Choroid plexus epithelial cell (primary cell): ENCODE data around the gene RAP1B.
"Not testable (repeated sequence)": the region's sequence is repeated elsewhere in the genome, so short reads cannot be mapped to it uniquely, and the experiment has no call there.

Experiments used
- DNase-seq: peaks from one replicate; pipeline ENCODE4 v3.0.0-alpha.2; 2010; ENCODE audit warnings: low read depth
- H3K4me3 ChIP-seq: 2 replicates; pipeline ENCODE4 v1.5.1; 2011; ENCODE audit warnings: low read depth, mild to moderate bottlenecking, control low read depth, low read length, moderate library complexity
- TF ChIP-seq, protein P1 (sequence below): conservative IDR thresholded peaks from 2 replicates; pipeline ENCODE4 v1.5.1; 2011; ENCODE audit warnings: low read depth, mild to moderate bottlenecking, control low read depth, inconsistent platforms, low read length, moderate library complexity

Gene RAP1B

DNA sequence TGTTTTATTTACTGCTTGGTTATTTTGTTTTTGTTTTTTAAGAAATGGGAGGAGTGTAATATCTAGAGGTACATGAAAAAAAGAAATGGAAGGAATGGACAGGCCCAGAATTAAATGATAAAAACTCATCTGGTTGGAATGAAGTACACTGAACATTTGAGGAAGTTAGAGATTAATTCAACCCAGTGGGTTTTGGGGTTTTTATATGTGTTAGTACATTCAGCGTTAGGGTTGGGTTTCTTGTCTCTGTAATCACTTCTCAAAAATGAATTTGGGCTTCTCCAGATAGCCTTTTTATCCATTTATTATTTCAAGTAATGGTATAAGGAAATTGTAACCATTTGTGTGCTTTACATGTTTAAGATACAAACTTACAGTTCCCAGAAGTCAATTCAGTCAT lies 56.6 kb downstream of the RAP1B start:
- H3K4me3 ChIP-seq = no peak overlapping the region
- DNase-seq = no peak
- TF ChIP-seq, protein P1, sequence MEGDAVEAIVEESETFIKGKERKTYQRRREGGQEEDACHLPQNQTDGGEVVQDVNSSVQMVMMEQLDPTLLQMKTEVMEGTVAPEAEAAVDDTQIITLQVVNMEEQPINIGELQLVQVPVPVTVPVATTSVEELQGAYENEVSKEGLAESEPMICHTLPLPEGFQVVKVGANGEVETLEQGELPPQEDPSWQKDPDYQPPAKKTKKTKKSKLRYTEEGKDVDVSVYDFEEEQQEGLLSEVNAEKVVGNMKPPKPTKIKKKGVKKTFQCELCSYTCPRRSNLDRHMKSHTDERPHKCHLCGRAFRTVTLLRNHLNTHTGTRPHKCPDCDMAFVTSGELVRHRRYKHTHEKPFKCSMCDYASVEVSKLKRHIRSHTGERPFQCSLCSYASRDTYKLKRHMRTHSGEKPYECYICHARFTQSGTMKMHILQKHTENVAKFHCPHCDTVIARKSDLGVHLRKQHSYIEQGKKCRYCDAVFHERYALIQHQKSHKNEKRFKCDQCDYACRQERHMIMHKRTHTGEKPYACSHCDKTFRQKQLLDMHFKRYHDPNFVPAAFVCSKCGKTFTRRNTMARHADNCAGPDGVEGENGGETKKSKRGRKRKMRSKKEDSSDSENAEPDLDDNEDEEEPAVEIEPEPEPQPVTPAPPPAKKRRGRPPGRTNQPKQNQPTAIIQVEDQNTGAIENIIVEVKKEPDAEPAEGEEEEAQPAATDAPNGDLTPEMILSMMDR = no peak

DNA sequence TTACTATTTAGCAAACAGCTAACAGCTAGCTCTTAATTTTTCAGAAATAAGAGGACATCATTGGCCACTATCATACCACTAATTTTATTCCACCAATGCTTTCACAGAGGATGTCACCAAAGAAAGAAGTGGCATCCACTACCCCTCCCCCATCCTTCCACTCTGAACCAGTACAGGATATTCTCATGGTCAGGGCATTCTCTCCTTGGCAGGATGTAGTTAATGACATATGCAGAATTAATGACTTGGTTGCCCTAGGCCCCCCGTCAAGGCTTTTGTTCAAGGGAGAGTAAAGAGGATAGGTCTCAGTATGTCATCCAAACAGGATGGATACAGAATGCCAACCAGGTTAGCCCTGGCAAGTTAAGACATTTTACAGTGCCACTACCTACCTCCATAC lies 57.2 kb downstream of the RAP1B start:
- TF ChIP-seq, protein P1 = no peak
- no peak overlapping the region for H3K4me3 ChIP-seq
- no peak for DNase-seq

DNA sequence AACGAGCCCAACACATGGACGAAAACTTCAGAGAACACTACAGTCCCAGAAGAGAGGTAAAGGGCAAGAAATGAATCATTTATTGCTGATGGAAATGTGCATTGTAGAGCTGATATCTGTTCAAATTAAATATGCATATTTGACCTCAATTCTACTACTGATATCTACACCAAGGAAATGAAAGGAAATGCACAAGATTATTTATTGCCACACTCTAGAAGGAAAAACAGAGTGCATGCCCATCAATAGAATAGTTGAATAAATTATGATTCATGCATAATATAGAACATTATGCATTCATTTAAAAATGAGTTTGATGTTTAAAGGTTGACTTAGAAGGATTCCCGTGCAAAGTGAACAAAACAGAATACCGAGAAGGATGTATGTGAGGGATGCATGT lies 60.5 kb downstream of the RAP1B start:
- H3K4me3 ChIP-seq = no peak overlapping the region
- TF ChIP-seq, protein P1 = no peak
- DNase-seq = no peak

GRCh38 chr12:68673788-68674187 lies 63.1 kb downstream of the RAP1B start:
- TF ChIP-seq, protein P1 = no peak
- DNase-seq = no peak
- no peak overlapping the region for H3K4me3 ChIP-seq

DNA sequence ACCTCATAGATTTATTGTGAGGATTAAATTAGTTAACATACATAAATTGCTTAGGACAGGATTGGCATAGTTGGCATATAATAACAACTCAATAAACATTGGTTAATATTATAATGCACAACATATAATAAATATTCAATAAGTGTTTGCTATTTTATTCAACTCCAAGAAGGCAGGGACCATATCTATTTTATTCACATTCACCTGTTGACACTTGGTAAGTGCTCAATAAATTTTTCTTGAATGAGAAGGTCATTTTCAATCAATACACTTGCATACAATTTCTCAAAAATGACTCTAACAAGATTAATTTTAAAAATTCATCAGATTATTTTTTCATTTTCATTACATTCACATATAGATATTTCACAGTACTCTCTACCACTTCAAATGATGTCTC lies 63.7 kb downstream of the RAP1B start:
- H3K4me3 ChIP-seq = no peak overlapping the region
- TF ChIP-seq, protein P1 = no peak
- DNase-seq = no peak

DNA sequence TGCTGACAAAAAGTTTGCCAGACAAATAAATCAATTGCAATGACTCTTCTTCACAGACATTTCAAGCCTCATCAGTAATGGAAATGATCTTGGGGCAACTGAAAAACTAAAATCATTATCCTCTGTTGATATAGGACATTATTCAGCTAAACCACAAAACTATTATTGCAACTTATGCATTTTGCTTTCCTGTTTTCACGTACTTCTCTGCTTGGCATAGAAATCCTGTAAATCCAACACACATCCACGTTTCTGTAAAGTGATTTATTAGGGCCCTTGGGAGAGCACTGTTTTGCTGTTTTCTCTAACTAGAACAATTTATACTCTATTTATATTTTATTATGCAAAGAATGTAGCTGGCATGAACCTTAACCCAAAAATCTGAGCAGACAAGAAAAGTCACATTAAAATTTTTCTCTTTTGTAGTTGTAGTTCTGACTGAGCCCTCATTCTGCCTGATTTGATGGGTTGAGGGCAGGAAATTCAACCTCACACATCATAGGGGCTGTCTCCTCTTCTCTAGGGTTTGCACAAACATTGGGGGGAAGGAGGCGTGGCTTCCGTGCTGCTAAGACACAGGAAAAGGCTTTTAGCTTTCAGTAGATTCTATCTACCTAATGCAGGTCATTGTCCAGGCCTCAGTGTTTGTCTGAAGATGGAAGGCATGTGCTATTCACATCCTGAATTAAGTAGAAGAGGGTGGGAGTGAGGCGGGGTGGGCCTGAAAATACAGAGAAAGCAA lies 64.6 kb downstream of the RAP1B start:
- DNase-seq = no peak
- TF ChIP-seq, protein P1 = no peak
- no peak overlapping the region for H3K4me3 ChIP-seq

DNA sequence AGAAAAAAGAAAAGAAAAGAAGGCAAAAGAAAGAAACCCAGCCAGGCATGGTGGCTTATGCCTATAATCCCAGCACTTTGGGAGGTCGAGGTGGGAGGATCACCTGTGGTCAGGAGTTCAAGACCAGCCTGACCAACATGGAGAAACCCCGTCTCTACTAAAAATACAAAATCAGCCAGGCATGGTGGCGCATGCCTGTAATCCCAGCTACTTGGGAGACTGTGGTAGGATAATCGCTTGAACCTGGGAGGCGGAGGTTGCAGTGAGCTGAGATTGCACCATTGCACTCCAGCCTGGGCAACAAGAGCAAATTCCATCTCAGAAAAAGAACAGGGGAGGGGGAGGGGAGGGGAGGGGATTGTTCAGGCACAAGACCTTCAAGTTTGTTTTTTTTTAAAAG lies 66.2 kb downstream of the RAP1B start:
- not testable (repeated sequence) for DNase-seq, H3K4me3 ChIP-seq

GRCh38 chr12:68686262-68686594 lies 75.5 kb downstream of the RAP1B start:
- TF ChIP-seq, protein P1 = no peak
- H3K4me3 ChIP-seq = peak overlapping the region; percentile 79
- no peak for DNase-seq
